ENCODE data around the gene EPRS1.

DNA sequence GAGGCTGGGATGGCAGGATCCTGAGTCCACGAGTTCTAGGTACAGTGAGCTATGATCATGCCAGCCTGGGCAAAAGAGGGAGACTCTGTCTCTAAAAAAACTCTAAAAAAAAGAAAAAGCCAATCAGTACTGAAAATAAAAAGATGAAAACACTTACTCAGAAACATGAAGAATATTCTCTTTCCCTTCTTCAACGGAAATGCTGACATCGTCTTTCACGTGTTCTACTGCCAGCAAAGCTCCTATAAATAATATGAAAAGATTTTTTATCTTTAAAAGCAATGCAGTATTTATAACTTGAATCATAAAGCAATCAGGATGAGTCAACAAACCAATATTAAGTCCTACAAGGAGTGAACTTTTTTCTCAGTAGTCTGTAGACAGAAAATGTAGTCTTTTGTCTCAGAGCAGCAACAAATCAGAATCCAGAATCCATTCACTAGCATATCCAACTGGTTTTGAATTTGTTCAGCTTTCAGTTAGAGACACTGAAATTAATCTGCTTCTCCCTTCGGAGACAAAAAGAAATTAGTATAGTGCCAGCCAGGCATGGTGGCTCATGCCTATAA, 6.2 kb downstream of the EPRS1 start:
- TF ChIP-seq POLR2A (IDR thresholded peaks at IDR 0.05) (no peak), POLR2AphosphoS5 (IDR thresholded peaks at IDR 0.05) (no peak)
- TF ChIP-seq, protein P1, sequence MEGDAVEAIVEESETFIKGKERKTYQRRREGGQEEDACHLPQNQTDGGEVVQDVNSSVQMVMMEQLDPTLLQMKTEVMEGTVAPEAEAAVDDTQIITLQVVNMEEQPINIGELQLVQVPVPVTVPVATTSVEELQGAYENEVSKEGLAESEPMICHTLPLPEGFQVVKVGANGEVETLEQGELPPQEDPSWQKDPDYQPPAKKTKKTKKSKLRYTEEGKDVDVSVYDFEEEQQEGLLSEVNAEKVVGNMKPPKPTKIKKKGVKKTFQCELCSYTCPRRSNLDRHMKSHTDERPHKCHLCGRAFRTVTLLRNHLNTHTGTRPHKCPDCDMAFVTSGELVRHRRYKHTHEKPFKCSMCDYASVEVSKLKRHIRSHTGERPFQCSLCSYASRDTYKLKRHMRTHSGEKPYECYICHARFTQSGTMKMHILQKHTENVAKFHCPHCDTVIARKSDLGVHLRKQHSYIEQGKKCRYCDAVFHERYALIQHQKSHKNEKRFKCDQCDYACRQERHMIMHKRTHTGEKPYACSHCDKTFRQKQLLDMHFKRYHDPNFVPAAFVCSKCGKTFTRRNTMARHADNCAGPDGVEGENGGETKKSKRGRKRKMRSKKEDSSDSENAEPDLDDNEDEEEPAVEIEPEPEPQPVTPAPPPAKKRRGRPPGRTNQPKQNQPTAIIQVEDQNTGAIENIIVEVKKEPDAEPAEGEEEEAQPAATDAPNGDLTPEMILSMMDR (IDR thresholded peaks at IDR 0.05 in 8 of 11, conservative IDR thresholded peaks at IDR 0.05 in 3 of 11), result no peak

All from spleen (tissue), 7 donors.